HepG2 (cell line): ENCODE data around the gene RAB36. TPM values are rescaled to one million over a fixed set of nuclear protein-coding genes. Genes with fewer than 3 reads are reported as not detected.
A peak's percentile ranks its signal among the peaks of the same experiment; 100 is the strongest.

Source experiments
- ATAC-seq: fragments of 200-7000 bp; cut with Tn5 transposase; 3 replicates; pipeline ENCODE4 v1.9.1; 2020; ENCODE audit warnings: mild to moderate bottlenecking, moderate library complexity
- BruUV-seq: library from RNA; stranded (reverse); fragments of 400-500 nt; replicated peaks from 2 replicates; lab custom pipeline; 2021; lab: Mats Ljungman, UMichigan
- CTCF ChIA-PET: fragments of 300-600 bp; formaldehyde crosslinking; extraction: SDS; loops from one replicate; lab custom pipeline; 2021; ENCODE audit warnings: low total read pairs, inconsistent platforms, low intra/inter-chr PET ratio; lab: Yijun Ruan, JAX
- POLR2A ChIA-PET: fragments of 350-600 bp; sonication (Branson Sonifier 250); formaldehyde crosslinking; loops from one replicate; lab custom pipeline; 2020; ENCODE audit warnings: antibody characterized with exemption, inconsistent platforms; lab: Yijun Ruan, JAX
- DNase-seq: peaks from one replicate; pipeline ENCODE4 v3.0.0-alpha.2; 2015; ENCODE audit warnings: low spot score
- FAIRE-seq: peaks from 3 replicates; lab custom pipeline; 2011; peaks lifted over from hg19 to GRCh38; lab: Jason Lieb, UNC
- H2AFZ ChIP-seq: one replicate; pipeline ENCODE4 v1.6.1; 2011; ENCODE audit warnings: low read length, inconsistent platforms
- H3K27ac ChIP-seq: fragments of 300-600 bp; 3 replicates; pipeline ENCODE4 v1.8.0; 2011; ENCODE audit warnings: mixed run types, mild to moderate bottlenecking, mixed read lengths, low read length, inconsistent platforms; ENCODE audit not compliant: insufficient read depth; ENCODE audit errors: extremely low read length
- H3K27me3 ChIP-seq, 2 experiments: fragments of 200-600 bp in 1 of 2; 2 replicates in 1 of 2; 3 replicates in 1 of 2; pipeline versions ENCODE4 v1.6.0 to v1.8.0; 2011; ENCODE audit warnings: low read length in 2 of 2, mild to moderate bottlenecking in 2 of 2, moderate library complexity in 2 of 2, inconsistent platforms in 1 of 2; ENCODE audit not compliant: insufficient read depth in 2 of 2, control insufficient read depth in 1 of 2
- H3K36me3 ChIP-seq, 2 experiments: fragments of 200-600 bp in 1 of 2; replicated peaks in 1 of 2; 2 replicates in 1 of 2; 3 replicates in 1 of 2; pipeline versions ENCODE4 v1.5.1 to v1.8.0; 2011; ENCODE audit warnings: low read length in 2 of 2, inconsistent platforms in 1 of 2; ENCODE audit not compliant: insufficient read depth in 2 of 2, control insufficient read depth in 1 of 2
- H3K4me1 ChIP-seq: 2 replicates; pipeline ENCODE4 v1.5.1; 2012; ENCODE audit warnings: low read length, inconsistent platforms; ENCODE audit not compliant: insufficient read depth
- H3K4me2 ChIP-seq: 2 replicates; pipeline ENCODE4 v1.6.0; 2011; ENCODE audit warnings: low read depth, low read length, inconsistent platforms
- H3K4me3 ChIP-seq, 3 experiments: fragments of 200-600 bp in 1 of 3; sonication (generic), shearing (Covaris generic) in 1 of 3; replicated peaks in 1 of 3; 2 replicates each; pipeline ENCODE4 v1.5.1; 2011 to 2016; ENCODE audit warnings: low read length in 3 of 3, inconsistent platforms in 2 of 3, low read depth in 2 of 3, mild to moderate bottlenecking in 2 of 3, control low read depth in 1 of 3, mixed read lengths in 1 of 3; ENCODE audit not compliant: insufficient read depth in 1 of 3
- H3K79me2 ChIP-seq: one replicate; pipeline ENCODE4 v1.6.1; 2011; ENCODE audit warnings: low read length, inconsistent platforms; ENCODE audit not compliant: insufficient read depth
- H3K9ac ChIP-seq: 2 replicates; pipeline ENCODE4 v1.6.0; 2011; ENCODE audit warnings: mild to moderate bottlenecking, low read depth, low read length, inconsistent platforms; ENCODE audit not compliant: insufficient read depth
- H3K9me3 ChIP-seq: 2 replicates; pipeline ENCODE4 v1.5.1; 2012; ENCODE audit warnings: mild to moderate bottlenecking, low read length
- H4K20me1 ChIP-seq: 2 replicates; pipeline ENCODE4 v1.6.0; 2011; ENCODE audit warnings: inconsistent platforms, mild to moderate bottlenecking, low read length, moderate library complexity; ENCODE audit not compliant: insufficient read depth
- AGO2 ChIP-seq: fragments of 200-400 bp; formaldehyde crosslinking; optimal IDR thresholded peaks from 2 replicates; pipeline ENCODE3; 2017; ENCODE audit warnings: mild to moderate bottlenecking, low read depth, low read length, moderate library complexity
- CTCF ChIP-seq: sonication (generic); formaldehyde crosslinking; IDR thresholded peaks from 2 replicates; pipeline ENCODE4 v1.5.0; 2020; ENCODE audit warnings: mild to moderate bottlenecking, missing genetic modification reagents, moderate library complexity
- EEA1 ChIP-seq: sonication (generic); formaldehyde crosslinking; IDR thresholded peaks from 2 replicates; pipeline ENCODE4 v1.5.1; 2020; ENCODE audit warnings: mild to moderate bottlenecking, missing genetic modification reagents, borderline replicate concordance
- GPN1 ChIP-seq: sonication (generic); formaldehyde crosslinking; IDR thresholded peaks from 2 replicates; pipeline ENCODE4 v1.5.1; 2020; ENCODE audit warnings: missing genetic modification reagents, borderline replicate concordance
- GZF1 ChIP-seq: sonication (generic); formaldehyde crosslinking; IDR thresholded peaks from 2 replicates; pipeline ENCODE4 v1.5.1; 2020; ENCODE audit warnings: mild to moderate bottlenecking, missing genetic modification reagents
- IKZF1 ChIP-seq: fragments of 450-650 bp; IDR thresholded peaks from 2 replicates; pipeline ENCODE4 v1.7.1; 2016
- PAF1 ChIP-seq: IDR thresholded peaks from 2 replicates; pipeline ENCODE4 v1.6.1; 2016; ENCODE audit warnings: missing genetic modification reagents, missing compliant biosample characterization
- PLSCR1 ChIP-seq: sonication (generic); formaldehyde crosslinking; IDR thresholded peaks from 2 replicates; pipeline ENCODE4 v1.5.0; 2020; ENCODE audit warnings: missing genetic modification reagents, mild to moderate bottlenecking, borderline replicate concordance
- ZNF337 ChIP-seq: sonication (generic); formaldehyde crosslinking; IDR thresholded peaks from 2 replicates; pipeline ENCODE4 v1.5.1; 2020; ENCODE audit warnings: missing genetic modification reagents, low read depth, mild to moderate bottlenecking, borderline replicate concordance
- ZNF547 ChIP-seq: sonication (generic); formaldehyde crosslinking; IDR thresholded peaks from 2 replicates; pipeline ENCODE4 v1.5.1; 2020; ENCODE audit warnings: mild to moderate bottlenecking, missing genetic modification reagents
- ZNF691 ChIP-seq: sonication (generic); formaldehyde crosslinking; IDR thresholded peaks from 2 replicates; pipeline ENCODE4 v1.4.0; 2020; ENCODE audit warnings: missing genetic modification reagents, low read depth, mild to moderate bottlenecking, borderline replicate concordance
- WGBS: methylation state at CpG from one replicate; pipeline ENCODE4 v1.1.6; 2017; ENCODE audit warnings: low lambda C conversion rate; 5-methylcytosine and 5-hydroxymethylcytosine counted together
- in situ Hi-C: cut with HindIII; loops from 2 replicates; pipeline ENCODE4 v1.10.0; 2017; ENCODE audit warnings: low pct_unique_long_range_greater_than_20kb; ENCODE audit not compliant: extremely low pct_ligation_motif_present
- intact Hi-C: fragments of 100-400 bp; cut with micrococcal nuclease; formaldehyde crosslinking; loops from one replicate; pipeline ENCODE4 v1.10.0; 2022; ENCODE audit not compliant: unreplicated experiment
- polyA plus RNA-seq, 8 experiments: library from polyadenylated mRNA; depleted of rRNA in 3 of 8; stranded (reverse) in 7 of 8; unstranded in 1 of 8; fragments of >200 nt; fragmentation: Illumina TruSeq in 4 of 8; extraction: Trizol in 4 of 8; gene quantifications; 2 replicates each; pipeline versions ENCODE4 v1.2.1 to v1.2.3, GENCODE V29; 2011 to 2016; ENCODE audit warnings: low read depth in 4 of 8, missing spikeins in 1 of 8, mixed read lengths in 1 of 8; ENCODE audit not compliant: insufficient read depth in 1 of 8
- total RNA-seq, 5 experiments: library from RNA; depleted of rRNA; stranded (reverse); fragments of >200 nt; fragmentation: Illumina TruSeq; extraction: Trizol; gene quantifications; 2 replicates each; pipeline ENCODE4 v1.2.3, GENCODE V29; 2016; ENCODE audit warnings: low read depth in 1 of 5

Gene RAB36
- total and polyA plus RNA-seq, 2 of the 13 experiments (the other 11 are each of a cell fraction or from before 2014, with no cell fraction given): 0.24 to 0.86 TPM

GRCh38 chr22:23118647-23119493 lies 26.4 kb upstream of the RAB36 start:
- CTCF ChIA-PET: interaction anchor here (1.3 kb wide), 1 partner anchor 160 kb away, joined by 4 read pairs; no protein-coding TSS in a partner anchor
- no peak overlapping the region for H2AFZ ChIP-seq
- no peaks in the 10 kb centered on the region for H3K27me3 ChIP-seq
- no peak for DNase-seq
- H3K4me2 ChIP-seq: no peak overlapping the region
- ATAC-seq: no peak
- in situ Hi-C loops (no loop called here), intact Hi-C loops (no loop called here)
- no peak overlapping the region for H3K4me3 ChIP-seq
- no peaks in the 10 kb centered on the region for H4K20me1 ChIP-seq
- H3K4me1 ChIP-seq: peaks cover 7% of the 10 kb centered on the region
- TF ChIP-seq GPN1: no peak
- no peak for TF ChIP-seq GZF1 (CRISPR knock-in tag)
- peak; percentile 55 for TF ChIP-seq AGO2
- TF ChIP-seq ZNF547 (CRISPR knock-in tag): no peak
- TF ChIP-seq IKZF1: no peak
- 94% methylated on average over 3 of the region's 7 CpGs for WGBS
- peaks cover 2 to 7% of the 10 kb centered on the region in 2 experiments; a peak in 3 of 5 replicates for H3K36me3 ChIP-seq
- no peak for FAIRE-seq
- POLR2A ChIA-PET: no interaction called here
- no peak overlapping the region for H3K27ac ChIP-seq
- no TSS peak for BruUV-seq
- H3K79me2 ChIP-seq: no peaks in the 10 kb centered on the region
- H3K9ac ChIP-seq: no peak overlapping the region
- no peaks in the 10 kb centered on the region for H3K9me3 ChIP-seq

GRCh38 chr22:23119494-23120414 lies 25.5 kb upstream of the RAB36 start:
- Histone ChIP-seq H3K27me3 (no peaks in the 10 kb centered on the region), H3K9me3 (no peaks in the 10 kb centered on the region), H2AFZ (no peak overlapping the region), H3K27ac (no peak overlapping the region), H3K4me1 (peaks cover 7% of the 10 kb centered on the region), H4K20me1 (no peaks in the 10 kb centered on the region), H3K36me3 (peaks cover 2 to 6% of the 10 kb centered on the region in 2 experiments; a peak in 3 of 5 replicates), H3K79me2 (no peaks in the 10 kb centered on the region), H3K9ac (no peak overlapping the region), H3K4me3 (no peak overlapping the region), H3K4me2 (no peak overlapping the region)
- in situ Hi-C loops: loop anchor here (10.0 kb wide), 1 partner anchor 275 kb away; no protein-coding TSS in a partner anchor
- POLR2A ChIA-PET: no interaction called here
- ATAC-seq: no peak
- no peak for DNase-seq
- no peak for FAIRE-seq
- 87% methylated on average over 9 of the region's 15 CpGs for WGBS
- CTCF ChIA-PET: interaction anchor here (1.3 kb wide), 1 partner anchor 160 kb away, joined by 4 read pairs; no protein-coding TSS in a partner anchor
- no TSS peak for BruUV-seq
- intact Hi-C loops: loop anchor here (10.0 kb wide), 1 partner anchor 45 kb away; the partner anchor contains the start of gene GNAZ
- TF ChIP-seq ZNF691 (CRISPR knock-in tag): no peak
- no peak for TF ChIP-seq PAF1 (CRISPR knock-in tag)
- no peak for TF ChIP-seq PLSCR1 (CRISPR knock-in tag)
- TF ChIP-seq ZNF337 (CRISPR knock-in tag): no peak
- no peak for TF ChIP-seq EEA1 (CRISPR knock-in tag)
- peak; percentile 28; the same call in 1 of the 2 replicates for TF ChIP-seq CTCF (CRISPR knock-in tag)
